Measurements from ENCODE around the gene RICTOR.

Gene RICTOR

DNA sequence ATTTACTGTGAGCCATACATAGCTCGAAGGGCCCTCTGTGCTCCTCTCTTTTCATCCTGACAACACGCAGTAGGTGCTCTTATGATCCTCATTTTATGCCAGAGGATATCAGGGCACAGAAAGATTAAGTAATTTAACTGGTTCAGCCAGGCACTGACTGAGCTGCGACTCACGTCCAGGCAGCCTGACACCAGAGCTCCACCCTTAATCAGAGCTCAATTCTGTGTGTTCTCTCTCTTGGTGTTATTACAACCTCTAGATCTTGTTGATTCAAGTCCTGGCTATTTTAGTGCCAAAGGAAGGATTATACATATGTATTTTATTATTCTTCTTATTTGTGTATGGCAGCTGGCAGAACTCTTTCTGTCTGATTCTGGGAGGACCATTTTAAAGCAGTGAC, 168.7 kb downstream of the RICTOR start:
- TF ChIP-seq, protein P1, sequence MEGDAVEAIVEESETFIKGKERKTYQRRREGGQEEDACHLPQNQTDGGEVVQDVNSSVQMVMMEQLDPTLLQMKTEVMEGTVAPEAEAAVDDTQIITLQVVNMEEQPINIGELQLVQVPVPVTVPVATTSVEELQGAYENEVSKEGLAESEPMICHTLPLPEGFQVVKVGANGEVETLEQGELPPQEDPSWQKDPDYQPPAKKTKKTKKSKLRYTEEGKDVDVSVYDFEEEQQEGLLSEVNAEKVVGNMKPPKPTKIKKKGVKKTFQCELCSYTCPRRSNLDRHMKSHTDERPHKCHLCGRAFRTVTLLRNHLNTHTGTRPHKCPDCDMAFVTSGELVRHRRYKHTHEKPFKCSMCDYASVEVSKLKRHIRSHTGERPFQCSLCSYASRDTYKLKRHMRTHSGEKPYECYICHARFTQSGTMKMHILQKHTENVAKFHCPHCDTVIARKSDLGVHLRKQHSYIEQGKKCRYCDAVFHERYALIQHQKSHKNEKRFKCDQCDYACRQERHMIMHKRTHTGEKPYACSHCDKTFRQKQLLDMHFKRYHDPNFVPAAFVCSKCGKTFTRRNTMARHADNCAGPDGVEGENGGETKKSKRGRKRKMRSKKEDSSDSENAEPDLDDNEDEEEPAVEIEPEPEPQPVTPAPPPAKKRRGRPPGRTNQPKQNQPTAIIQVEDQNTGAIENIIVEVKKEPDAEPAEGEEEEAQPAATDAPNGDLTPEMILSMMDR (IDR thresholded peaks at IDR 0.05; ENCODE audit: low read length) = no peak
- no peak for TF ChIP-seq EZH2 (IDR thresholded peaks at IDR 0.05; ENCODE audit: borderline replicate concordance, low read length)
- H3F3A ChIP-seq (ENCODE audit: insufficient read depth, low read length) = no peaks in the 10 kb centered on the region
- no peaks in the 10 kb centered on the region for H3K27me3 ChIP-seq (ENCODE audit: insufficient read depth, low read length)
- H3K9me2 ChIP-seq (ENCODE audit: low read depth, low read length) = no peaks in the 10 kb centered on the region
- no peaks in the 10 kb centered on the region for H4K20me1 ChIP-seq (ENCODE audit: insufficient read depth, low read length)
- no peaks in the 10 kb centered on the region for H3K9me3 ChIP-seq (ENCODE audit: low read length)
- H3K4me3 ChIP-seq (ENCODE audit: low read depth, low read length, poor library complexity, severe bottlenecking) = no peak overlapping the region
- no peak overlapping the region for H3K27ac ChIP-seq (ENCODE audit: low read depth, low read length, poor library complexity, severe bottlenecking)
- no peak overlapping the region for H3K9ac ChIP-seq (ENCODE audit: low read length)
- H2AFZ ChIP-seq (ENCODE audit: low read length) = no peak overlapping the region
- H3K4me1 ChIP-seq (ENCODE audit: insufficient read depth, low read length, severe bottlenecking) = no peaks in the 10 kb centered on the region
- no peaks in the 10 kb centered on the region for H3K79me2 ChIP-seq (ENCODE audit: insufficient read depth, low read length)
- no peak overlapping the region for H3K4me2 ChIP-seq (ENCODE audit: low read length)
- no peaks in the 10 kb centered on the region for H3K36me3 ChIP-seq (ENCODE audit: insufficient read depth, low read length)

- Histone ChIP-seq H4K20me1 (ENCODE audit: insufficient read depth, low read length) (no peaks in the 10 kb centered on the region), H2AFZ (ENCODE audit: low read length) (no peak overlapping the region), H3K27me3 (ENCODE audit: insufficient read depth, low read length) (no peaks in the 10 kb centered on the region), H3K4me3 (ENCODE audit: low read depth, low read length, poor library complexity, severe bottlenecking) (no peak overlapping the region), H3K9me2 (ENCODE audit: low read depth, low read length) (no peaks in the 10 kb centered on the region), H3K36me3 (ENCODE audit: insufficient read depth, low read length) (no peaks in the 10 kb centered on the region), H3K4me2 (ENCODE audit: low read length) (no peak overlapping the region), H3K79me2 (ENCODE audit: insufficient read depth, low read length) (no peaks in the 10 kb centered on the region), H3K4me1 (ENCODE audit: insufficient read depth, low read length, severe bottlenecking) (no peaks in the 10 kb centered on the region), H3F3A (ENCODE audit: insufficient read depth, low read length) (no peaks in the 10 kb centered on the region), H3K27ac (ENCODE audit: low read depth, low read length, poor library complexity, severe bottlenecking) (no peak overlapping the region), H3K9ac (ENCODE audit: low read length) (no peak overlapping the region), H3K9me3 (ENCODE audit: low read length) (no peaks in the 10 kb centered on the region)
- no peak for TF ChIP-seq EZH2 (IDR thresholded peaks at IDR 0.05; ENCODE audit: borderline replicate concordance, low read length)
- TF ChIP-seq, protein P1 (IDR thresholded peaks at IDR 0.05; ENCODE audit: low read length) = no peak
Measured at GRCh38 chr5:38899936-38900335, 174.3 kb downstream of the RICTOR start.

- H3K79me2 ChIP-seq (ENCODE audit: insufficient read depth, low read length) = no peaks in the 10 kb centered on the region
- no peak overlapping the region for H3K27ac ChIP-seq (ENCODE audit: low read depth, low read length, poor library complexity, severe bottlenecking)
- no peaks in the 10 kb centered on the region for H4K20me1 ChIP-seq (ENCODE audit: insufficient read depth, low read length)
- no peaks in the 10 kb centered on the region for H3K4me1 ChIP-seq (ENCODE audit: insufficient read depth, low read length, severe bottlenecking)
- no peak overlapping the region for H3K9ac ChIP-seq (ENCODE audit: low read length)
- no peaks in the 10 kb centered on the region for H3K9me2 ChIP-seq (ENCODE audit: low read depth, low read length)
- H3K4me2 ChIP-seq (ENCODE audit: low read length) = no peak overlapping the region
- H3K9me3 ChIP-seq (ENCODE audit: low read length) = no peaks in the 10 kb centered on the region
- no peaks in the 10 kb centered on the region for H3F3A ChIP-seq (ENCODE audit: insufficient read depth, low read length)
- H3K36me3 ChIP-seq (ENCODE audit: insufficient read depth, low read length) = no peaks in the 10 kb centered on the region
- H3K27me3 ChIP-seq (ENCODE audit: insufficient read depth, low read length) = no peaks in the 10 kb centered on the region
- no peak overlapping the region for H3K4me3 ChIP-seq (ENCODE audit: low read depth, low read length, poor library complexity, severe bottlenecking)
- no peak overlapping the region for H2AFZ ChIP-seq (ENCODE audit: low read length)
- no peak for TF ChIP-seq EZH2 (IDR thresholded peaks at IDR 0.05; ENCODE audit: borderline replicate concordance, low read length)
- TF ChIP-seq, protein P1 (IDR thresholded peaks at IDR 0.05; ENCODE audit: low read length) = no peak
Measured at GRCh38 chr5:38896760-38897159, 177.4 kb downstream of the RICTOR start.
